WTC11 (cell line): ENCODE data around the gene OTUD1. TPM values are rescaled to one million over a fixed set of nuclear protein-coding genes. Genes with fewer than 3 reads are reported as not detected.

Experiments
- ATAC-seq: fragments of 200-7000 bp; cut with Tn5 transposase; 2 replicates; pipeline ENCODE4 v1.10.0; 2021; ENCODE audit warnings: mild to moderate bottlenecking, moderate library complexity
- CTCF ChIA-PET: fragments of 300-600 bp; sonication (Branson Sonifier 250); formaldehyde crosslinking; loops from one replicate; lab custom pipeline; 2021; ENCODE audit warnings: antibody characterized with exemption; lab: Charles Lee
- POLR2A ChIA-PET: fragments of 350-600 bp; sonication (Branson Sonifier 250); formaldehyde crosslinking; loops from one replicate; lab custom pipeline; 2021; ENCODE audit warnings: antibody characterized with exemption; lab: Charles Lee
- DNase-seq: peaks from one replicate; pipeline ENCODE4 v3.0.0; 2021; ENCODE audit warnings: low spot score
- H3K27ac Mint-ChIP-seq: 2 replicates; pipeline ENCODE4 v1.8.0; 2021; ENCODE audit warnings: mixed read lengths
- H3K27me3 Mint-ChIP-seq: 2 replicates; pipeline ENCODE4 v1.8.0; 2021; ENCODE audit warnings: low read depth, mild to moderate bottlenecking, moderate library complexity, mixed read lengths
- H3K36me3 Mint-ChIP-seq: 2 replicates; pipeline ENCODE4 v1.8.0; 2021; ENCODE audit warnings: mixed read lengths
- H3K4me1 Mint-ChIP-seq: 2 replicates; pipeline ENCODE4 v1.8.0; 2022; ENCODE audit warnings: mixed read lengths
- H3K4me3 Mint-ChIP-seq: 2 replicates; pipeline ENCODE4 v1.8.0; 2021; ENCODE audit warnings: mild to moderate bottlenecking, moderate library complexity, mixed read lengths
- H3K9me3 Mint-ChIP-seq: 2 replicates; pipeline ENCODE4 v1.8.0; 2021; ENCODE audit warnings: mixed read lengths
- ATF6 ChIP-seq: sonication (generic); formaldehyde crosslinking; IDR thresholded peaks from 2 replicates; pipeline ENCODE4 v1.8.1; 2023; ENCODE audit warnings: mild to moderate bottlenecking, missing genetic modification reagents
- CREB1 ChIP-seq: sonication (generic); formaldehyde crosslinking; IDR thresholded peaks from 2 replicates; pipeline ENCODE4 v1.8.0; 2023; ENCODE audit warnings: mild to moderate bottlenecking, missing genetic modification reagents
- CTCF ChIP-seq: fragments of 200-600 bp; IDR thresholded peaks from 2 replicates; pipeline ENCODE4 v1.8.0; 2022; ENCODE audit warnings: antibody characterized with exemption
- NFE2L1 ChIP-seq: sonication (generic); formaldehyde crosslinking; IDR thresholded peaks from 2 replicates; pipeline ENCODE4 v1.8.1; 2023; ENCODE audit warnings: missing genetic modification reagents
- NFYB ChIP-seq: sonication (generic); formaldehyde crosslinking; conservative IDR thresholded peaks from 2 replicates; pipeline ENCODE4 v1.8.0; 2022; ENCODE audit warnings: low read depth, missing genetic modification reagents
- NR3C1 ChIP-seq: sonication (generic); formaldehyde crosslinking; conservative IDR thresholded peaks from 2 replicates; pipeline ENCODE4 v1.8.1; 2023; ENCODE audit warnings: low read depth, mild to moderate bottlenecking, missing genetic modification reagents
- PREB ChIP-seq: sonication (generic); formaldehyde crosslinking; IDR thresholded peaks from 2 replicates; pipeline ENCODE4 v1.8.1; 2022; ENCODE audit warnings: mild to moderate bottlenecking, missing genetic modification reagents, moderate library complexity, borderline replicate concordance
- SMAD4 ChIP-seq: sonication (generic); formaldehyde crosslinking; IDR thresholded peaks from 2 replicates; pipeline ENCODE4 v1.8.0; 2022; ENCODE audit warnings: mild to moderate bottlenecking, missing genetic modification reagents
- SOX15 ChIP-seq: fragments of 250-450 bp; sonication (Bioruptor Pico); IDR thresholded peaks from 2 replicates; pipeline ENCODE4 v1.9.0; 2021; ENCODE audit warnings: mild to moderate bottlenecking
- TEAD1 ChIP-seq: sonication (generic); formaldehyde crosslinking; IDR thresholded peaks from 2 replicates; pipeline ENCODE4 v1.8.0; 2022; ENCODE audit warnings: mild to moderate bottlenecking, missing genetic modification reagents
- USF1 ChIP-seq: sonication (generic); formaldehyde crosslinking; IDR thresholded peaks from 2 replicates; pipeline ENCODE4 v1.8.0; 2022; ENCODE audit warnings: mild to moderate bottlenecking, missing genetic modification reagents
- USF2 ChIP-seq: sonication (generic); formaldehyde crosslinking; IDR thresholded peaks from 2 replicates; pipeline ENCODE4 v1.8.1; 2023; ENCODE audit warnings: mild to moderate bottlenecking, missing genetic modification reagents, moderate library complexity
- ZBTB43 ChIP-seq: sonication (generic); formaldehyde crosslinking; IDR thresholded peaks from 2 replicates; pipeline ENCODE4 v1.8.1; 2023; ENCODE audit warnings: mild to moderate bottlenecking, missing genetic modification reagents
- ZMAT4 ChIP-seq: fragments of 250-450 bp; sonication (Bioruptor Pico); IDR thresholded peaks from 2 replicates; pipeline ENCODE4 v1.9.0; 2021; ENCODE audit warnings: mild to moderate bottlenecking
- total RNA-seq: library from RNA; stranded (reverse); gene quantifications from 3 replicates; pipeline ENCODE4 v1.2.3, GENCODE V29; 2021

The OTUD1 gene
- total RNA-seq, 1 experiment from 2014 or later: 9.0 TPM

- TF ChIP-seq ATF6: no peak
- TF ChIP-seq ZMAT4 (CRISPR knock-in tag): no peak
- TF ChIP-seq NFYB (CRISPR knock-in tag): no peak
- no peak for TF ChIP-seq SOX15 (CRISPR knock-in tag)
- TF ChIP-seq PREB (CRISPR knock-in tag): no peak
- no peak for TF ChIP-seq NFE2L1 (CRISPR knock-in tag)
- no peak for TF ChIP-seq SMAD4 (CRISPR knock-in tag)
- TF ChIP-seq ZBTB43 (CRISPR knock-in tag): no peak
- no peak for TF ChIP-seq CREB1 (CRISPR knock-in tag)
These were observed 42.2 kb upstream of the OTUD1 start (continued) for GRCh38 chr10:23396695-23397094.

- no peak overlapping the region for H3K4me3 Mint-ChIP-seq
- ATAC-seq: no peak
- CTCF ChIA-PET: no interaction called here
These were observed 39.2 kb upstream of the OTUD1 start for GRCh38 chr10:23399701-23400144.

More at GRCh38 chr10:23399701-23400144, 39.2 kb upstream of the OTUD1 start:
- H3K9me3 Mint-ChIP-seq: no peaks in the 10 kb centered on the region
- POLR2A ChIA-PET: no interaction called here
- no peaks in the 10 kb centered on the region for H3K27me3 Mint-ChIP-seq
- H3K27ac Mint-ChIP-seq: no peak overlapping the region
- no peaks in the 10 kb centered on the region for H3K36me3 Mint-ChIP-seq
- peaks cover 7% of the 10 kb centered on the region for H3K4me1 Mint-ChIP-seq
- no peak for DNase-seq
- TF ChIP-seq USF1 (no peak), NR3C1 (no peak), USF2 (CRISPR knock-in tag) (no peak), CTCF (no peak), TEAD1 (CRISPR knock-in tag) (no peak), ZBTB43 (CRISPR knock-in tag) (no peak)
- TF ChIP-seq, all 79 proteins: peak for 0
